Chondrocyte (in vitro differentiated cells): ENCODE results near the gene AIFM1. TPM values are rescaled to one million over a fixed set of nuclear protein-coding genes. Genes with fewer than 3 reads are reported as not detected.

Source experiments
- DNase-seq: peaks from one replicate; pipeline ENCODE4 v3.0.0; 2021; ENCODE audit warnings: mixed read lengths, low spot score
- H3K27ac Mint-ChIP-seq: one replicate; pipeline ENCODE4 v1.8.0; 2021; ENCODE audit warnings: mild to moderate bottlenecking, moderate library complexity, mixed read lengths; ENCODE audit not compliant: unreplicated experiment
- H3K27me3 Mint-ChIP-seq: 2 replicates; pipeline ENCODE4 v1.8.0; 2021; ENCODE audit warnings: low read depth, mixed read lengths
- H3K36me3 Mint-ChIP-seq: 2 replicates; pipeline ENCODE4 v1.8.0; 2021; ENCODE audit warnings: low read depth, mixed read lengths
- H3K4me1 Mint-ChIP-seq: 2 replicates; pipeline ENCODE4 v1.8.0; 2021; ENCODE audit warnings: low read depth, mild to moderate bottlenecking, mixed read lengths
- H3K4me3 Mint-ChIP-seq: one replicate; pipeline ENCODE4 v1.8.0; 2021; ENCODE audit warnings: mild to moderate bottlenecking, moderate library complexity, mixed read lengths; ENCODE audit not compliant: unreplicated experiment
- H3K9me3 Mint-ChIP-seq: 2 replicates; pipeline ENCODE4 v1.8.0; 2021; ENCODE audit warnings: low read depth, mixed read lengths
- long read RNA-seq: library from polyadenylated mRNA; stranded (forward); transcript quantifications from one replicate; pipeline ENCODE4 v2.0.0, GENCODE V29; 2021
- total RNA-seq: library from RNA; stranded (reverse); gene quantifications from 3 replicates; pipeline ENCODE4 v1.2.1, GENCODE V29; 2021
- TF ChIP-seq, protein P1 (sequence below): fragments of 200-600 bp; sonication (generic); IDR thresholded peaks from 2 replicates; pipeline ENCODE4 v1.5.0; 2021; ENCODE audit warnings: antibody characterized with exemption, mild to moderate bottlenecking, moderate library complexity

The AIFM1 gene
- total RNA-seq: 29.2 to 30.9 TPM (median 30.2 TPM) in 3 replicates
- long read RNA-seq, transcript AIFM1-201 (16 exons, 2,260 nt): major isoform, 66 of 68 reads
- long read RNA-seq, partial matches to known transcripts: 1 of 68 reads
- long read RNA-seq, other reads (novel, unspliced or antisense): 1 of 68 reads

DNA sequence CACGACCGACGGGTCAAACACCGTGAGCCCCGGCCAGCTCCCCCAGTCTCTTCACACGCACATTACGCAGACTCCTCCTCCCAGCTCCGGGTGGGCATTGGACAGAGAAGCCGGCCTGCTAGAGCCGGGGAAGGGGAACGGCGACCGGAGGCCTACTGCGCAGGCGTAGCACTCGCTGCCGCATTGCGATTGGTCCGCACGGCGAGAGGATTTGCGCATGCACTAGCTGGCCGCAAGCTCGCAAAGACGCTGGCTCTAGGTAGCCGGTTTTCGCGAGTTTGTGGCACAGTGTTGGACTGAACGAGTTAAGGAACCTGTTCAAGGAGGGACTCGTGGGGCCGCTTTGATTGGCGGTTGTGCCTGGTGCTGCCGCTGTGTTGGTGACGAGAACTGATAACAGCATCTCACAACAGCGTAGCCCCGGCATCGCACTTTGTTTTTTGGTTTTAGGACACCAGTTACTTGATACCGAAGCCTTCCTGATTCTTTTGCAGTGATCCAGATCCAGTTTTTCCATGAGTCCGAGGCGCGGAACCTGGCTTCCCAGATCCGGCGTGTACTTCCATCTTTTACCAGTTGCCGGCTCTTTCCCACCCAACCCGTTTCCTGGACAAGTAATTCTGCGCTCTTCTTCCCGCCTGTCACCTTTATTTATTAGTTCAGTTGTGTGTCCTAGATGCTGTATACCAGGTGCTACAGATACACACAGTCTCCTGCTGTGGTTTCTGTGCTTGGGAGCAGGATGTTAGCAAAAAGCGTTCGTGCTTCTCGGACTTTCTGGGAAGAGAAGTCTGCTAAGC lies at the start of gene AIFM1:
Gene AIFM1, minus strand, starts transcription at position 139 of the 800 bp plus-strand sequence. CDS start 185 bp downstream, outside the sequence.
- TF ChIP-seq, protein P1, sequence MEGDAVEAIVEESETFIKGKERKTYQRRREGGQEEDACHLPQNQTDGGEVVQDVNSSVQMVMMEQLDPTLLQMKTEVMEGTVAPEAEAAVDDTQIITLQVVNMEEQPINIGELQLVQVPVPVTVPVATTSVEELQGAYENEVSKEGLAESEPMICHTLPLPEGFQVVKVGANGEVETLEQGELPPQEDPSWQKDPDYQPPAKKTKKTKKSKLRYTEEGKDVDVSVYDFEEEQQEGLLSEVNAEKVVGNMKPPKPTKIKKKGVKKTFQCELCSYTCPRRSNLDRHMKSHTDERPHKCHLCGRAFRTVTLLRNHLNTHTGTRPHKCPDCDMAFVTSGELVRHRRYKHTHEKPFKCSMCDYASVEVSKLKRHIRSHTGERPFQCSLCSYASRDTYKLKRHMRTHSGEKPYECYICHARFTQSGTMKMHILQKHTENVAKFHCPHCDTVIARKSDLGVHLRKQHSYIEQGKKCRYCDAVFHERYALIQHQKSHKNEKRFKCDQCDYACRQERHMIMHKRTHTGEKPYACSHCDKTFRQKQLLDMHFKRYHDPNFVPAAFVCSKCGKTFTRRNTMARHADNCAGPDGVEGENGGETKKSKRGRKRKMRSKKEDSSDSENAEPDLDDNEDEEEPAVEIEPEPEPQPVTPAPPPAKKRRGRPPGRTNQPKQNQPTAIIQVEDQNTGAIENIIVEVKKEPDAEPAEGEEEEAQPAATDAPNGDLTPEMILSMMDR: no peak
- H3K4me1 Mint-ChIP-seq: peaks cover 32% of the 10 kb centered on the region
- peak; percentile 97 for DNase-seq
- no peaks in the 10 kb centered on the region for H3K36me3 Mint-ChIP-seq
- peak within 1 kb of the TSS; percentile 94 for H3K4me3 Mint-ChIP-seq
- H3K27me3 Mint-ChIP-seq: no peaks in the 10 kb centered on the region
- H3K27ac Mint-ChIP-seq: peak within 1 kb of the TSS; percentile 99
- no peaks in the 10 kb centered on the region for H3K9me3 Mint-ChIP-seq

- H3K4me3 Mint-ChIP-seq: no peak overlapping the region
- H3K9me3 Mint-ChIP-seq: no peaks in the 10 kb centered on the region
- H3K27me3 Mint-ChIP-seq: no peaks in the 10 kb centered on the region
- H3K4me1 Mint-ChIP-seq: no peaks in the 10 kb centered on the region
- TF ChIP-seq, protein P1: no peak
- peaks cover 11% of the 10 kb centered on the region for H3K36me3 Mint-ChIP-seq
- H3K27ac Mint-ChIP-seq: no peak overlapping the region
- no peak for DNase-seq
Observed at GRCh38 chrX:130213376-130213775, 47.7 kb upstream of the AIFM1 start.

GRCh38 chrX:130212371-130212770 lies 46.7 kb upstream of the AIFM1 start:
- H3K4me3 Mint-ChIP-seq: no peak overlapping the region
- no peaks in the 10 kb centered on the region for H3K27me3 Mint-ChIP-seq
- TF ChIP-seq, protein P1: no peak
- no peaks in the 10 kb centered on the region for H3K4me1 Mint-ChIP-seq
- no peak for DNase-seq
- H3K27ac Mint-ChIP-seq: no peak overlapping the region
- H3K9me3 Mint-ChIP-seq: no peaks in the 10 kb centered on the region
- peaks cover 13% of the 10 kb centered on the region for H3K36me3 Mint-ChIP-seq

- H3K9me3 Mint-ChIP-seq: no peaks in the 10 kb centered on the region
- H3K36me3 Mint-ChIP-seq: peaks cover 12% of the 10 kb centered on the region
- no peak for DNase-seq
- no peak overlapping the region for H3K27ac Mint-ChIP-seq
- H3K4me1 Mint-ChIP-seq: no peaks in the 10 kb centered on the region
- H3K27me3 Mint-ChIP-seq: no peaks in the 10 kb centered on the region
- no peak overlapping the region for H3K4me3 Mint-ChIP-seq
- TF ChIP-seq, protein P1: no peak
Observed at GRCh38 chrX:130211415-130212186, 46.0 kb upstream of the AIFM1 start.

GRCh38 chrX:130204647-130205046 lies 39.0 kb upstream of the AIFM1 start:
- DNase-seq: no peak
- H3K9me3 Mint-ChIP-seq: no peaks in the 10 kb centered on the region
- H3K36me3 Mint-ChIP-seq: peaks cover 5% of the 10 kb centered on the region
- no peak overlapping the region for H3K4me3 Mint-ChIP-seq
- no peaks in the 10 kb centered on the region for H3K4me1 Mint-ChIP-seq
- no peak overlapping the region for H3K27ac Mint-ChIP-seq
- H3K27me3 Mint-ChIP-seq: no peaks in the 10 kb centered on the region
- TF ChIP-seq, protein P1: no peak
